ENCODE measurements around the gene C17orf67. TPM values are rescaled to one million over a fixed set of nuclear protein-coding genes. Genes with fewer than 3 reads are reported as not detected.

C17orf67 gene
- total RNA-seq, 1 experiment from 2014 or later, result 1.0 TPM

- no peak overlapping the region for H3K27ac Mint-ChIP-seq
- no peak overlapping the region for H3K4ac ChIP-seq (ENCODE audit: low read depth, low read length)
Observed at GRCh38 chr17:56803071-56803470, 30.6 kb downstream of the C17orf67 start.

More at GRCh38 chr17:56803071-56803470, 30.6 kb downstream of the C17orf67 start:
- H2BK5ac ChIP-seq (ENCODE audit: insufficient read length, low read length), result no peak overlapping the region
- Mint-ChIP-seq H3K9me3 (no peaks in the 10 kb centered on the region; a peak in 1 of 5 replicates), H3K36me3 (ENCODE audit: insufficient read depth in 1 of 3, low read depth in 3 of 3) (no peaks in the 10 kb centered on the region; a peak in 1 of 7 replicates), H3K27me3 (ENCODE audit: low read depth) (no peaks in the 10 kb centered on the region), H3K4me1 (peaks cover 7 to 15% of the 10 kb centered on the region in 2 experiments), H3K4me3 (no peak overlapping the region)
- no peak overlapping the region for H2BK12ac ChIP-seq (ENCODE audit: insufficient read length, low read depth, low read length)
- no peaks in the 10 kb centered on the region for H4K20me1 ChIP-seq (ENCODE audit: control insufficient read depth, insufficient read depth, insufficient read length)
- H4K91ac ChIP-seq (ENCODE audit: insufficient read length, low read depth, low read length), result no peak overlapping the region
- no peak overlapping the region for H3K27ac ChIP-seq (ENCODE audit: insufficient read length, low read depth, low read length)
- H3T11ph ChIP-seq (ENCODE audit: low read length), result no peak overlapping the region
- no peaks in the 10 kb centered on the region for H3K79me1 ChIP-seq (ENCODE audit: insufficient read depth, low read depth, low read length, poor library complexity, severe bottlenecking)
- H3K79me2 ChIP-seq (ENCODE audit: insufficient read depth, low read length), result no peaks in the 10 kb centered on the region
- H3K56ac ChIP-seq (ENCODE audit: insufficient read length, low read depth, low read length), result no peak overlapping the region
- no peak overlapping the region for H4K5ac ChIP-seq (ENCODE audit: insufficient read length, low read depth, low read length)
- no peak overlapping the region for H3K18ac ChIP-seq (ENCODE audit: insufficient read length, low read depth, low read length)
- DNase-seq, result no peak
- no peaks in the 10 kb centered on the region for H3K27me3 ChIP-seq (ENCODE audit: insufficient read depth, low read length)
- peaks cover 2% of the 10 kb centered on the region; the same call in 1 of the 2 replicates for H3K4me1 ChIP-seq (ENCODE audit: insufficient read depth, low read length)
- no CpG with 5 or more reads among the region's 1 CpG for WGBS (ENCODE audit: extremely low coverage, insufficient read length, low lambda C conversion rate)
- no peak overlapping the region for H2AFZ ChIP-seq (ENCODE audit: low read length)
- no peak overlapping the region for H3K23ac ChIP-seq (ENCODE audit: insufficient read length, low read depth, low read length)
- no peaks in the 10 kb centered on the region for H3K23me2 ChIP-seq (ENCODE audit: insufficient read length, low read depth, low read length, poor library complexity, severe bottlenecking)
- no peak overlapping the region for H4K8ac ChIP-seq (replicated peaks; ENCODE audit: insufficient read length, low read depth, low read length)
- no peak overlapping the region for H3K14ac ChIP-seq (ENCODE audit: insufficient read depth, low read length)
- TF ChIP-seq, protein P1, sequence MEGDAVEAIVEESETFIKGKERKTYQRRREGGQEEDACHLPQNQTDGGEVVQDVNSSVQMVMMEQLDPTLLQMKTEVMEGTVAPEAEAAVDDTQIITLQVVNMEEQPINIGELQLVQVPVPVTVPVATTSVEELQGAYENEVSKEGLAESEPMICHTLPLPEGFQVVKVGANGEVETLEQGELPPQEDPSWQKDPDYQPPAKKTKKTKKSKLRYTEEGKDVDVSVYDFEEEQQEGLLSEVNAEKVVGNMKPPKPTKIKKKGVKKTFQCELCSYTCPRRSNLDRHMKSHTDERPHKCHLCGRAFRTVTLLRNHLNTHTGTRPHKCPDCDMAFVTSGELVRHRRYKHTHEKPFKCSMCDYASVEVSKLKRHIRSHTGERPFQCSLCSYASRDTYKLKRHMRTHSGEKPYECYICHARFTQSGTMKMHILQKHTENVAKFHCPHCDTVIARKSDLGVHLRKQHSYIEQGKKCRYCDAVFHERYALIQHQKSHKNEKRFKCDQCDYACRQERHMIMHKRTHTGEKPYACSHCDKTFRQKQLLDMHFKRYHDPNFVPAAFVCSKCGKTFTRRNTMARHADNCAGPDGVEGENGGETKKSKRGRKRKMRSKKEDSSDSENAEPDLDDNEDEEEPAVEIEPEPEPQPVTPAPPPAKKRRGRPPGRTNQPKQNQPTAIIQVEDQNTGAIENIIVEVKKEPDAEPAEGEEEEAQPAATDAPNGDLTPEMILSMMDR (conservative IDR thresholded peaks at IDR 0.05), result no peak
- H3K9ac ChIP-seq (ENCODE audit: extremely low read depth, insufficient read length, low read length), result no peak overlapping the region
- no peak overlapping the region for H2AK5ac ChIP-seq (ENCODE audit: insufficient read length, low read length)
- H2BK20ac ChIP-seq (ENCODE audit: low read depth, low read length, poor library complexity, severe bottlenecking), result no peak overlapping the region
- no peak overlapping the region for H2BK120ac ChIP-seq (ENCODE audit: low read depth, low read length, poor library complexity, severe bottlenecking)
- H2BK15ac ChIP-seq (ENCODE audit: low read depth, low read length), result no peak overlapping the region
- no peaks in the 10 kb centered on the region for H3K9me3 ChIP-seq (ENCODE audit: control insufficient read depth, low read depth, low read length)
- no peak overlapping the region for H3K4me2 ChIP-seq (ENCODE audit: insufficient read depth, insufficient read length, low read length)

Data from H9 (cell line).